T-helper 1 cell treated with Interleukin-12 subunit alpha and Interleukin-12 subunit beta and Interleukin-4 antibody, amounts not matched to agents 30 μg/mL and 1 μg/mL, for 36 hours (primary cell): ENCODE data around the gene PEX26.
"Not testable (repeated sequence)": the region's sequence is repeated elsewhere in the genome, so short reads cannot be mapped to it uniquely, and the experiment has no call there.

Experiments
- H3K27ac Mint-ChIP-seq: one replicate; pipeline ENCODE4 v1.8.0; 2021; ENCODE audit warnings: mild to moderate bottlenecking, mixed read lengths
- H3K27me3 Mint-ChIP-seq: one replicate; pipeline ENCODE4 v1.8.0; 2021; ENCODE audit warnings: low read depth, mixed read lengths
- H3K36me3 Mint-ChIP-seq: one replicate; pipeline ENCODE4 v1.8.0; 2021; ENCODE audit warnings: low read depth, mixed read lengths
- H3K4me1 Mint-ChIP-seq: one replicate; pipeline ENCODE4 v1.8.0; 2021; ENCODE audit warnings: low read depth, mixed read lengths
- H3K4me3 Mint-ChIP-seq: one replicate; pipeline ENCODE4 v1.8.0; 2021; ENCODE audit warnings: mild to moderate bottlenecking, moderate library complexity, mixed read lengths
- H3K9me3 Mint-ChIP-seq: one replicate; pipeline ENCODE4 v1.8.0; 2021; ENCODE audit warnings: mixed read lengths

The PEX26 gene

DNA sequence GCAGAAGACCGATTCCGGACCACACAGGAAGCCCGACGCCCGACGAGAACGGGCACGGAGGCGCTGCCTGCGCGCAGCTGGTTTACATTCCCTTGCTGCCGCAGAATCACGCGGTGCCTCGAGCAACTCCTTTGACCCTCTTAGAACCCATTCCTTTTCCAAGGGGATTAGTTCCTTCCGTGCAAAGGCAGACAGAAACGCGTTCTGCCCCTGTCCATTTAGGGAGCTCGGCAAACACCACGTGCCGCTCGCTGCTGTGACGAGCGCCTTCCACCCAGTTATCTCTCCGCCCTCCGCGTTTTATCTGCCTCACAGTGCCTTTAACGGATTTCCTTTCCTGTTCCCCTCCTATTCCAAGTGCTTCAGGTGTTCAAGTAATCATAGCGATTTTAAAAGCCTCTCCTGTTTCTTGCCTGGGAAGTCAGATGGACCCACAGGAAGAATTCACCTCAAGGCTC, 29.3 kb upstream of the PEX26 start:
- Mint-ChIP-seq H3K9me3 (no peaks in the 10 kb centered on the region), H3K36me3 (no peaks in the 10 kb centered on the region), H3K4me1 (no peaks in the 10 kb centered on the region), H3K4me3 (no peak overlapping the region), H3K27ac (no peak overlapping the region), H3K27me3 (peaks cover 3% of the 10 kb centered on the region)

DNA sequence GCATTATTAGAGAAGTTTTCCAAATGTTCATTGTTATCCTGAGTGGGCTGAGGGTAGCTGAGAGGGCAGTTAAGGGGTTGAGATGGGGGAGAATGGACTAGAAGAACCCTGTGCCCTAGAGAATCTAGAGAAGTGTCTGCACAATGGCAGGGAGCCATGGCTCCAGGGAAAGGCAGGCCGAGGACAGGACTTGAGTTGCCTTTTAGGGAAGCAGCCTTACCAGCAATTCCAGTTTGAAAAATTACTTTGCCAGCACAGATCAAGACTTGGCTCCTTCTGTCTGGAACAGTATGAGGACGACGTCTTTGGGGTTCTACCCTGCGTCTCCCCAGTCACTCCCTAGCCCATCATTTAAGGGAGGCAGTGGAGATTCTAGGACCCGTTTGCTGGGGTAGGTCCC, 27.7 kb upstream of the PEX26 start:
- Mint-ChIP-seq H3K4me3 (no peak overlapping the region), H3K36me3 (no peaks in the 10 kb centered on the region), H3K27me3 (no peaks in the 10 kb centered on the region), H3K9me3 (no peaks in the 10 kb centered on the region), H3K4me1 (no peaks in the 10 kb centered on the region), H3K27ac (no peak overlapping the region)

DNA sequence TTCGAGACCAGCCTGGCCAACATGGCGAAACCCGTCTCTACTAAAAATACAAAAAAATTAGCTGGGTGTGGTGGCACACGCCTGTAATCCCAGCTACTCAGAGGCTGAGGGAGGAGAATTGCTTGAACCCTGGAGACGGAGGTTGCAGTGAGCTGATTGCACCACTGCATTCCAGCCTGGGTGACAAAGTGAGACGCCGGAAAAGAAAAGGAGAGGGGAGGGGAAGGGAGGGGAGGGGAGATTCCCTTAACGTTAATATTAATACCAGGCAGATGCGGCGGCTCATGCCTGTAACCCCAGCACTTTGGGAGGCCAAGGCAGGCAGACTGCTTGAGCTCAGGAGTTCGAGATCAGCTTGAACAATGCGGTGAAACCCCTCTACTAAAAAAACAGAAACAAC, 26.7 kb upstream of the PEX26 start:
- H3K4me1 Mint-ChIP-seq, H3K4me3 Mint-ChIP-seq, H3K9me3 Mint-ChIP-seq, H3K27ac Mint-ChIP-seq, H3K36me3 Mint-ChIP-seq, H3K27me3 Mint-ChIP-seq: not testable (repeated sequence)

GRCh38 chr22:18053216-18053946, 24.4 kb upstream of the PEX26 start:
- H3K4me3 Mint-ChIP-seq, H3K36me3 Mint-ChIP-seq, H3K27ac Mint-ChIP-seq, H3K27me3 Mint-ChIP-seq, H3K9me3 Mint-ChIP-seq, H3K4me1 Mint-ChIP-seq: not testable (repeated sequence)

DNA sequence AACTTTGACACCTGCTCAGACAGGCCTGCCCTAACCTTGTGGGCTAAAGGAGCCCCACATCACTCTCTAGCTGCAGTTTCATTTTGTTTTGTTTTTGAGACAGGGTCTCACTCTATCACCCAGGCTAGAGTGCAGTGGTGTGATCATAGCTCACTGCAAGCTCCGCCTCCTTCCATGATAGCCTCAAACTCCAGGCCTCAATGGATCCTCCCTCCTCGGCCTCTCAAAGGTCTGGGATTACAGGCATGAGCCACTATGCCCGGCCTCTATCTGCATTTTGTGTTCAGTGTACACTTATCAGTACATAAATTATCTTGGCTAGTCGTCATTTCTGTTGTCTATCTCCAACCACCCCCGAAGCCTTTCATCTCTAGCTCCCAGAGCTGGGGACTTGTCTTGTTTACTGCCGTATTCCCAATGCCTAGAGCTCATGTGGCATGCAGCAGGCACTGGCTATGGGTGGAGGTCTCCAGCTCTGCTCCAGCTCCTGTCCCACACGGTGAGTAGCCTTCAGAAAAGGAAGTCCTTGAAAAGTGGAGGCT, 22.1 kb upstream of the PEX26 start:
- H3K4me1 Mint-ChIP-seq, result no peaks in the 10 kb centered on the region
- no peak overlapping the region for H3K4me3 Mint-ChIP-seq
- no peaks in the 10 kb centered on the region for H3K36me3 Mint-ChIP-seq
- H3K27me3 Mint-ChIP-seq, result peaks cover 15% of the 10 kb centered on the region
- H3K9me3 Mint-ChIP-seq, result no peaks in the 10 kb centered on the region
- peak overlapping the region; percentile 9 for H3K27ac Mint-ChIP-seq

DNA sequence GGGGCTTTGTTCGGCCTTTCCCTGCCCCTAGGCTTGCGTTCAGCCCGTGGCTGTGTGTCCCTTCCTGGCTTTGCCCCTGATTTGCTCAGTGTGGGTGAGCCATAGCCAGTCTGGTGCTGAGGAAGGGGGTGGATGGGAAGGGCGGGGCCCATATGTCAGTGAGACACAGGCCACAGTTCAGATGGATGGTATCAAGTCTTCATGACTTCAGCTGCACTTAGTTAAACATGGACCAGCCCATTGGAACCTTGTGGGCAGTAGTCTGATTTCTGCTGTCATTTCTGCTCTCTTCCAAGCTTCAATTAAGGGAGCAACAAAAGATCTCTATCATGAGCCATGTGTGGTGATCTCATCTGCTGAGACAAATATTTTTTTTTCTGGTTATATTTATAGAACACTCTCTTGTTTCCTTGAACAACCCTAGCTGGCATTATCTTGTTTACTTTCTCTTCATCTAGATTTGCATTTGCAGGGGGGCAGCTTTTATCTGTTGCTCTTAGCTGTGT, 21.6 kb upstream of the PEX26 start:
- no peaks in the 10 kb centered on the region for H3K4me1 Mint-ChIP-seq
- H3K9me3 Mint-ChIP-seq, result no peaks in the 10 kb centered on the region
- no peaks in the 10 kb centered on the region for H3K36me3 Mint-ChIP-seq
- no peak overlapping the region for H3K4me3 Mint-ChIP-seq
- no peak overlapping the region for H3K27ac Mint-ChIP-seq
- peaks cover 15% of the 10 kb centered on the region for H3K27me3 Mint-ChIP-seq

DNA sequence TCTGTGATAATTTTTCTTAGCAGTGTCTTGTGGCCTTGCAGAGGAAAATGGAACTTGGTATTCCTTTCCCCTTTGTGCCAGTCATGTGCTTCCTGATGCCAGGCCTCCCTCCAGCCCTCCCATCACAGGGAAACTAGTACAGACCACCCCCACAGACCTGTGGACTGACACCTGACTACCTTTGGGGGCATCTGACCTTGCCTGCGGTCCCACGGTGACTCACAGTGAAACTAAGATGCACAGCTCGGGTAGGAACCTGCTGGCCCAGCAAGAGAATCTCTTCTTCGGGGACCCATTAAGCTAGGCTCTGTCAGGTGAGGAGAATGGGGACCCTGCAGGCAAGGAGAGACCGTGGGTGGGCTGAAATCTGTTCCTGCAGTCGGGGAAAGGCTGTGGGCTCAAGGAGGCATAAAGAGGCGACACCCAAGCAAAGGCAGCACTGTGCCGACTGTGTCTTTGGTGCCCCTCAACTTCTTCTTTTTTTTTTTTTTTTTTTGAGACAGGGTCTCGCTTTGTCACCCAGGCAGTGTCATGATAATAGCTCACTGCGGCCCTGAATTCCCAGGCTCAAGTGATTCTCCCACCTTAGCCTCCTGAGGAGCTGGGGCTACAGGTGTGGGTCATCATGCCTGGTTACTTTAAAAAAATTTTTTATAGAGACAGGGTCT, 20.8 kb upstream of the PEX26 start:
- Mint-ChIP-seq H3K4me3 (no peak overlapping the region), H3K4me1 (no peaks in the 10 kb centered on the region), H3K27ac (no peak overlapping the region), H3K36me3 (no peaks in the 10 kb centered on the region), H3K9me3 (no peaks in the 10 kb centered on the region), H3K27me3 (peaks cover 15% of the 10 kb centered on the region)

- Mint-ChIP-seq H3K27ac (no peak overlapping the region), H3K27me3 (peaks cover 19% of the 10 kb centered on the region), H3K4me3 (no peak overlapping the region)
Measured at GRCh38 chr22:18057568-18058209, 20.1 kb upstream of the PEX26 start.

DNA sequence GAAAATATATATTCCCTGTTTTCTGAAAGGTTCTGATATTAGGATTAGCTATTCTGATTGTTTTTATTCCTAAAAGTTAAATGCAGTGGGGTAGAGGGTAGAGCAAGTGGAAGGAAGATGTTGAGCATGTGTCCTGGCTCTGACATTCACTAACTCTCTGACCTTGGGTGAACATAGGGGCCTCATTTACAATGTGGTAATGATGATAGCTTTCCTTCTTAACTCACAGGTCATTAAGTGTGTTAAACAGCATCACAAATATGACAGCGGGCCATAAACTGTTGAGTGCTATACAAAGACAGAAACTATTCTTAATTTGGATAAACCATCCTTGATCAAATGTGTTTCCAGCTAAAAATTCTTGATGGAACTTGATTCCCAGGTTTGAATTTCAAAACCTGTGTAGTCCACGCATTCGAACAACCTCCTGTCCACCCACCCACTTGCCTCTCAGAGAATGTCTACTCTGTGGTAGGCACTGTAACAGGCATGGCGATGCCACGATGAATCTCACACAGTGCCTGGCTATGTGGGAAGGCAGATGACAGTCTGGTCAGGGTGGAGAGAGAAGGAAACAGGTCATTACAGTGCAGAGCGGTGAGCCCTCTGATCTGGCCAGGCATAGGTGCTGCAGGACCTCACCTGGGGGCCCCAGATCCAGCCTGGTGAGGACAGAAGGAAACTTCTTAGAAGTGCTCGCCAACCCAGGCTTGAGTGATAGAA, 19.3 kb upstream of the PEX26 start:
- H3K9me3 Mint-ChIP-seq, result no peaks in the 10 kb centered on the region
- no peak overlapping the region for H3K27ac Mint-ChIP-seq
- no peaks in the 10 kb centered on the region for H3K4me1 Mint-ChIP-seq
- H3K27me3 Mint-ChIP-seq, result peaks cover 21% of the 10 kb centered on the region
- no peak overlapping the region for H3K4me3 Mint-ChIP-seq
- H3K36me3 Mint-ChIP-seq, result no peaks in the 10 kb centered on the region

More at GRCh38 chr22:18057568-18058209, 20.1 kb upstream of the PEX26 start:
- H3K9me3 Mint-ChIP-seq, result no peaks in the 10 kb centered on the region
- H3K4me1 Mint-ChIP-seq, result no peaks in the 10 kb centered on the region
- no peaks in the 10 kb centered on the region for H3K36me3 Mint-ChIP-seq

DNA sequence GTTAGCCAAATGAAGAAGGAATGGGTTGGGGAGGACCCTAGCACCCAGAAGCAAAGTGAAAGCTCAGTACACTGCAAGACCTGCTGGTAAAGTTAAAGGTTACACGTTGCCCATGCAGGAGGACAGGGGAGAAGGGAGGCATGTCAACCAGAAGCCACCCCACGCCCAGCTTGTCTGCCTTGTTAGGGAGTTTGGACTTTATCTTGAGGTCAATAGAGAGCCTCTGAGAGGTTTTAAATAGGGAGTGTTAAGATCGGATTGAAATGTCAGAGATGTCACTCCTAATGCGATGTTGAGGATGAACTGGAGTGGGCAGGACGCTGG, 18.7 kb upstream of the PEX26 start:
- H3K4me1 Mint-ChIP-seq, result no peaks in the 10 kb centered on the region
- H3K27ac Mint-ChIP-seq, result no peak overlapping the region
- no peak overlapping the region for H3K4me3 Mint-ChIP-seq
- H3K27me3 Mint-ChIP-seq, result peaks cover 21% of the 10 kb centered on the region
- H3K36me3 Mint-ChIP-seq, result no peaks in the 10 kb centered on the region
- no peaks in the 10 kb centered on the region for H3K9me3 Mint-ChIP-seq

DNA sequence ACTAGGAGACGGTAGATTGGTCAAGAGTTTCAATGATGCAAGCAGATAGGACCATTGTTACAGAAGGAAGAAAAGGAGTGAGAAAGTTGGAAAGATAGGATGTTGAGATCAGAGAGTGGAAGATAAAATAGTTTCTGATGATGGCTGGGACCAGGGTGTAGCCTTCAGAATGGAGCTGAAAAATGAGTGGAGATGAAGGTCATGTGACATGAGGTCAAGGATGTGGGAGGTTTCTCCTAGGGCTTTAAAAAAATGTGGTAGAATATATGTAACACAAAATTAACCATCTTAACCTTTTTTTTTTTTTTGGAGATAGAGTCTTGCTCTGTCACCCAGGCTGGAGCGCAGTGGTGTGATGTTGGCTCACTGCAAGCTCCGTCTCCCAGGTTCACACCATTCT, 18.3 kb upstream of the PEX26 start:
- Mint-ChIP-seq H3K27me3 (peaks cover 21% of the 10 kb centered on the region), H3K4me1 (no peaks in the 10 kb centered on the region), H3K9me3 (no peaks in the 10 kb centered on the region), H3K4me3 (no peak overlapping the region), H3K27ac (no peak overlapping the region), H3K36me3 (no peaks in the 10 kb centered on the region)

DNA sequence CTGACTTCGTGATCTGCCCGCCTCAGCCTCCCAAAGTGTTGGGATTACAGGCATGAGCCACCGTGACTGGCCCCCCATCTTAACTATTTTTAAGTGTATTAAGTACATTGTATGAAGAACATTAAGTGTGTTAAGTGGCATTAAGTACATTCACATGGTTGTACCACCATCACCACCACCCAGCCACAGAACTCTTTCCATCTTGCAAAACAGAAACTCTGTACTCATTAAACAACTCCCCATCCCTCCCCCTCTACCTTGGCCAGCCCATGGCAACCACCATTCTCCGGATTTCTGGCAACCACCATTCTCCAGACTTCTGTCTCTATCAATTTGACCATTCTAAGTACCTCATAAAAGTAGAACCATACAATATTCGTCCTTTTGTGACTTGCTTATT, 17.8 kb upstream of the PEX26 start:
- H3K4me1 Mint-ChIP-seq, result no peaks in the 10 kb centered on the region
- no peaks in the 10 kb centered on the region for H3K9me3 Mint-ChIP-seq
- H3K4me3 Mint-ChIP-seq, result no peak overlapping the region
- no peak overlapping the region for H3K27ac Mint-ChIP-seq
- no peaks in the 10 kb centered on the region for H3K36me3 Mint-ChIP-seq
- H3K27me3 Mint-ChIP-seq, result peaks cover 26% of the 10 kb centered on the region

DNA sequence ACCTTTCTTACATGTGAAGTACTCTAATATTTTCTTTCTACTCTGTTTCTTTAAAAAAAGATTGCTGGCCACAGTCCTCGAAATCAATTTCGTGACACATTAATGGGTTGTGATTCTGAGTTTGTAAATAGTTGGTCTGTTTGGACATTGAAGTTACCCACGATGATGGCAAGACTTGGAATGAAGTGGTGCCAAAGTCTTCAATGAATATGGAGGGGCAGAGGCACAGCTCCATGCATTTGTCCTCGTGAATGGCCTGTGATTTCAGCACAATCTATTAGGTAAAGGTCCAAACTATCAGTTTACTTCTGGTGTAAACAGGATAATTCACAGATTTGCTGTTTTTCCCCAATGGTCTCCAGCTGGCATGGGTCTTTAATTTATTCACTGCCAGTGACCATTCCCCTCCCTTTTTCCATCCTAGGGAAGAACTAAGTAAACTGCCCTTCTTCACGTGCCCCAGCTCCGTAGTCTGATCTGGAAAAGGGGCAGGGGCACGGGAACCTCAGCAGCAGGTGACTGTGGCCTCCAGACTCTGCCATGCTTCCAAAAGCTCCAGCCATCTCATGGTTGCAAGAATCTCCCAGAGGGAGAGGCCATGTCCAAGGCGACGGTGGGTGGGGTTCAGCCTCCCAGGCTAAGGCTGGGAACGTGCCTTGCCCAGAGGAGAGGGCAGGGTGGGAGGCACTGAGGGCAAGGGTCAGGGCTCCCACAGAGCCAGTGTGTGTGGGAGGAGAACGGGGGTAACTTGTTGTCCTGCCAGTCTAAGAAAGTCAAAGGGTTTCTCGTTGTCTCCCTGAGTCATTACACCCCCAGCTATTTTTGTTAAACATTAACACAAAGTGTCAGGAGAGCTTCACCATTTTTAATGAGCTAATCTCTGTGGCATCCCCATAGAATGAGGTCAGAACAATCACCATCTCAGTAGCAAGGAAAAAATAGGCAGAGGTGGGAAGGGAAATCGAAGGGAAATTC, 16.9 kb upstream of the PEX26 start:
- H3K9me3 Mint-ChIP-seq, result no peaks in the 10 kb centered on the region
- H3K36me3 Mint-ChIP-seq, result no peaks in the 10 kb centered on the region
- no peak overlapping the region for H3K4me3 Mint-ChIP-seq
- H3K27ac Mint-ChIP-seq, result no peak overlapping the region
- peaks cover 35% of the 10 kb centered on the region for H3K27me3 Mint-ChIP-seq
- no peaks in the 10 kb centered on the region for H3K4me1 Mint-ChIP-seq
